HG02588 (cell line): ENCODE results near the gene ANLN.
"Not testable (repeated sequence)": the region's sequence is repeated elsewhere in the genome, so short reads cannot be mapped to it uniquely, and the experiment has no call there.

Experiments used
- ATAC-seq: cut with Tn5 transposase; IDR thresholded peaks from one replicate; pipeline ENCODE4 v1.9.1; 2021; ENCODE audit warnings: mild to moderate bottlenecking, moderate library complexity; ENCODE audit not compliant: unreplicated experiment

ANLN gene

GRCh38 chr7:36379831-36380504, 9.7 kb upstream of the ANLN start:
- no peak for ATAC-seq

DNA sequence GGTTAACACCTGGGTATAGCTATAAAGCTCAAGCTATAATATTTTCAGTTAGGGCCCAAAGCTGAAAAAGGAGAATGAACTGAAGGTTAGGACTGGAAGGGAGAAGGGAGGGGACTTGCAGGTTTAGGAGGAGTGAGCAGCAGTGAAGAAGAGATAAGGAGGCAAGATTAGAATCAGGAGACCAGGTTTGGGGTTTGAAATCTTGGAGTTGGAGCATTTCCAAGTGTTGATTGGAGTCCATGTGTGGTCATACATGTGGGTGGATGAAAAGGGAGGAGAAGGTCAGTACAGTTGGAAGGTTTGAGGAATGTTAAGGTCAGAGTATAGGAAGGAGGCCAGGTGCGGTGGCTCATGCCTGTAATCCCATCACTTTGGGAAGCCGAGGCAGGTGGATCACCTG, 8.6 kb upstream of the ANLN start:
- no peak for ATAC-seq

DNA sequence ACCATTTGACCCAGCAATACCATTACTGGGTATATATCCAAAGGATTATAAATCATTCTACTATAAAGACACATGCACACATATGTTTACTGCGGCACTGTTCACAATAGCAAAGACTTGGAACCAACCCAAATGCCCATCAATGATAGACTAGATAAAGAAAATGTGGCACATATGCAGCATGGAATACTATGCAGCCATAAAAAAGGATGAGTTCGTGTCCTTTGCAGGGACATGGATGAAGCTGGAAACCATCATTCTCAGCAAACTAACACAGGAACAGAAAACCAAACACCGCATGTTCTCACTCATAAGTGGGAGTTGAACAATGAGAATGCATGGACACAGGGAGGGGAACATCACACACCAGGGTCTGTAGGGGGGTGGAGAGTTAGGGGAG, 6.4 kb upstream of the ANLN start:
- ATAC-seq, result not testable (repeated sequence)

GRCh38 chr7:36385646-36386045, 4.0 kb upstream of the ANLN start:
- not testable (repeated sequence) for ATAC-seq

GRCh38 chr7:36387435-36388231, 2.0 kb upstream of the ANLN start:
- no peak for ATAC-seq

- no peak for ATAC-seq
Measured at GRCh38 chr7:36388423-36388822, 1.2 kb upstream of the ANLN start.

- ATAC-seq, result peak; percentile 24
Measured at GRCh38 chr7:36390199-36391090, 783 bp downstream of the ANLN start.

GRCh38 chr7:36391436-36392198, 2.0 kb downstream of the ANLN start:
- ATAC-seq, result peak; percentile 31

- ATAC-seq, result no peak
Measured at GRCh38 chr7:36393826-36394225, 4.2 kb downstream of the ANLN start.

- no peak for ATAC-seq
Measured at GRCh38 chr7:36395171-36395894, 5.7 kb downstream of the ANLN start.

DNA sequence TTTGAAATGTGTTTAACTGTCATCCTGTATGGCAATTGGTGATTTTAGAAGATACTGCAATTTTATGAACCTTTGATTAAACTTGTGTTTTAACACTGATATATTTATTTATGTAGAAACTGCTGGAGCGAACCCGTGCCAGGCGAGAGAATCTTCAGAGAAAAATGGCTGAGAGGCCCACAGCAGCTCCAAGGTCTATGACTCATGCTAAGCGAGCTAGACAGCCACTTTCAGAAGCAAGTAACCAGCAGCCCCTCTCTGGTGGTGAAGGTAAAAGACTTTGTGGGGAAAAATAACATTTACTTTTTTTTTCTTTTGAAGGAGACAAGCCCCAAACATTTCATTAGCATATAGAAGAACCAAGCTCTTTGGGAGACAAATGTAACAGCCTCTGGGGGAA, 6.5 kb downstream of the ANLN start:
- no peak for ATAC-seq

- ATAC-seq, result no peak
Measured at GRCh38 chr7:36400036-36400435, 10.4 kb downstream of the ANLN start.

- ATAC-seq, result no peak
Measured at GRCh38 chr7:36400606-36401005, 10.9 kb downstream of the ANLN start.

GRCh38 chr7:36403452-36403851, 13.8 kb downstream of the ANLN start:
- ATAC-seq, result no peak

- no peak for ATAC-seq
Measured at GRCh38 chr7:36404639-36405408, 15.2 kb downstream of the ANLN start.

- no peak for ATAC-seq
Measured at GRCh38 chr7:36405409-36405803, 15.7 kb downstream of the ANLN start.

- no peak for ATAC-seq
Measured at GRCh38 chr7:36406156-36406555, 16.5 kb downstream of the ANLN start.

DNA sequence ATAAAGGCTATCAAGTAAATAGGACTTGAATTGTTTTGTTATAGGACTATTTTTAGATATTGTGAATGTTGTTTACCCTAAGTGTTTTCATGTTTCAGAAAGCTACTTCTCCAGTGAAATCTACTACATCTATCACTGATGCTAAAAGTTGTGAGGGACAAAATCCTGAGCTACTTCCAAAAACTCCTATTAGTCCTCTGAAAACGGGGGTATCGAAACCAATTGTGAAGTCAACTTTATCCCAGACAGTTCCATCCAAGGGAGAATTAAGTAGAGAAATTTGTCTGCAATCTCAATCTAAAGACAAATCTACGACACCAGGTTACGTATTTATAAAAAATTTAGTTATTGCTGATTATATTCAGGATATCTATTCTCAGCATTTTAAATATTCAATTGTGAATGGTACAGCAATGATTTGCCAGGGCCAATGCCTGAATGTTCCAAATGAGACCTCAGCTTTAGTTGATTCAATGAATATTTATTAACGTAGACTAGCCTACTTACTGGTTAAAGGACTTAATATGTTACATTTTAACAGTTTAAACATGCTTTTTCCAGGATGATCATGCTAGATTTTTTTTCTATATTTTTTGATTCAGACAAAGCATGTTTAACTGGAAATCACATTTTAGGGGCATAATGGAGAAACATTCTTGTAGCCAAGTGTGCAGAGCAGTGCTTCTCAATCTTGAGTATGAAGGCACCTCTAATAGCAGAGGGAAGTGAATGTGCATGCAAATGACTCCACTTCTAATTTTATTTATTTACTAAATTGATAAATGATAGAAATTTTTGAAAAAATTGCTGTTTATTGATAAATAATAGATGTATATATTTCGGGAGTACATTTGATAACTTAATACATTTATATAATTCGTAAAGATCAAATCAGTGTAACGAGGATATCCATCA, 18.2 kb downstream of the ANLN start:
- no peak for ATAC-seq
